ENCODE results near the gene MRPL44.

DNA sequence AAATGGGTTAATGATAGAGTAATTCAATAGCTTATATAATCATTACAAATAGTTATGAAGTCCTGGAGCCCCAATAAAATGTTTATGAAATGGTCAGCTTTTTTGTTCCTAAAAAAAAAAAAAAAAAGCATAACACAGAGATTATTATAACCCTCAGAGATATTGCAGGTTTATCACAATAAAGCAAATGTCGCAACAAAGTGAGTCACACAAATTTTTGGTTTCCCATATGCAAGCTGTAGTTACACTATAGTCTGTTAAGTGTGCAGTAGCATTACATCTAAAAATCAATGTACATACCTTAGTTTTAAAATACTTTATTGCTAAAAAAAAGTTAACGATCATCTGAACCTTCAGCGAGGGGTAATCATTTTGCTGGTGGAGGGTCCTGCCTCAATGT, 32.2 kb upstream of the MRPL44 start:
- TF ChIP-seq EZH2 (IDR thresholded peaks at IDR 0.05; ENCODE audit: low read depth), result no peak
- TF ChIP-seq, protein P1, sequence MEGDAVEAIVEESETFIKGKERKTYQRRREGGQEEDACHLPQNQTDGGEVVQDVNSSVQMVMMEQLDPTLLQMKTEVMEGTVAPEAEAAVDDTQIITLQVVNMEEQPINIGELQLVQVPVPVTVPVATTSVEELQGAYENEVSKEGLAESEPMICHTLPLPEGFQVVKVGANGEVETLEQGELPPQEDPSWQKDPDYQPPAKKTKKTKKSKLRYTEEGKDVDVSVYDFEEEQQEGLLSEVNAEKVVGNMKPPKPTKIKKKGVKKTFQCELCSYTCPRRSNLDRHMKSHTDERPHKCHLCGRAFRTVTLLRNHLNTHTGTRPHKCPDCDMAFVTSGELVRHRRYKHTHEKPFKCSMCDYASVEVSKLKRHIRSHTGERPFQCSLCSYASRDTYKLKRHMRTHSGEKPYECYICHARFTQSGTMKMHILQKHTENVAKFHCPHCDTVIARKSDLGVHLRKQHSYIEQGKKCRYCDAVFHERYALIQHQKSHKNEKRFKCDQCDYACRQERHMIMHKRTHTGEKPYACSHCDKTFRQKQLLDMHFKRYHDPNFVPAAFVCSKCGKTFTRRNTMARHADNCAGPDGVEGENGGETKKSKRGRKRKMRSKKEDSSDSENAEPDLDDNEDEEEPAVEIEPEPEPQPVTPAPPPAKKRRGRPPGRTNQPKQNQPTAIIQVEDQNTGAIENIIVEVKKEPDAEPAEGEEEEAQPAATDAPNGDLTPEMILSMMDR (conservative IDR thresholded peaks at IDR 0.05), result no peak

Data from PC-9 (cell line).